H9 (cell line): ENCODE data around the gene SRSF11. TPM values are rescaled to one million over a fixed set of nuclear protein-coding genes. Genes with fewer than 3 reads are reported as not detected.

Source experiments
- DNase-seq: peaks from one replicate; pipeline ENCODE4 v3.0.0-alpha.2; 2017
- H2AFZ ChIP-seq: one replicate; pipeline ENCODE4 v1.6.1; 2013; ENCODE audit warnings: mild to moderate bottlenecking, low read length, control low read depth, moderate library complexity
- H2AK5ac ChIP-seq: 2 replicates; pipeline ENCODE4 v1.6.1; 2013; ENCODE audit warnings: low read length, control low read depth, mixed read lengths; ENCODE audit not compliant: insufficient read length
- H2BK120ac ChIP-seq: one replicate; pipeline ENCODE4 v1.6.1; 2013; ENCODE audit warnings: low read depth, mild to moderate bottlenecking, low read length, control low read depth, inconsistent platforms; ENCODE audit not compliant: poor library complexity, severe bottlenecking
- H2BK12ac ChIP-seq: 2 replicates; pipeline ENCODE4 v1.6.1; 2013; ENCODE audit warnings: low read length, control low read depth, mixed read lengths, low read depth; ENCODE audit not compliant: insufficient read length
- H2BK15ac ChIP-seq: 2 replicates; pipeline ENCODE4 v1.6.1; 2013; ENCODE audit warnings: low read depth, low read length, control low read depth
- H2BK20ac ChIP-seq: one replicate; pipeline ENCODE4 v1.6.1; 2013; ENCODE audit warnings: low read depth, mild to moderate bottlenecking, low read length, control low read depth, inconsistent platforms; ENCODE audit not compliant: poor library complexity, severe bottlenecking
- H2BK5ac ChIP-seq: 2 replicates; pipeline ENCODE4 v1.6.1; 2013; ENCODE audit warnings: low read length, control low read depth, mixed read lengths; ENCODE audit not compliant: insufficient read length
- H3K14ac ChIP-seq: 2 replicates; pipeline ENCODE4 v1.6.1; 2013; ENCODE audit warnings: low read length, control low read depth; ENCODE audit not compliant: insufficient read depth
- H3K18ac ChIP-seq: 2 replicates; pipeline ENCODE4 v1.6.1; 2013; ENCODE audit warnings: low read depth, mild to moderate bottlenecking, mixed read lengths, low read length, control low read depth; ENCODE audit not compliant: insufficient read length
- H3K23ac ChIP-seq: 2 replicates; pipeline ENCODE4 v1.6.1; 2013; ENCODE audit warnings: low read length, control low read depth, mixed read lengths, low read depth; ENCODE audit not compliant: insufficient read length
- H3K23me2 ChIP-seq: 2 replicates; pipeline ENCODE4 v1.6.1; 2013; ENCODE audit warnings: low read depth, mild to moderate bottlenecking, mixed read lengths, low read length, control low read depth; ENCODE audit not compliant: insufficient read length, poor library complexity, severe bottlenecking
- H3K27ac ChIP-seq: 2 replicates; pipeline ENCODE4 v1.5.1; 2013; ENCODE audit warnings: low read length, control low read depth, mixed read lengths, low read depth; ENCODE audit not compliant: insufficient read length
- H3K27me3 ChIP-seq: 2 replicates; pipeline ENCODE4 v1.6.1; 2013; ENCODE audit warnings: low read length, control low read depth, inconsistent platforms; ENCODE audit not compliant: insufficient read depth
- H3K4ac ChIP-seq: 2 replicates; pipeline ENCODE4 v1.6.1; 2013; ENCODE audit warnings: low read depth, mild to moderate bottlenecking, control low read depth, inconsistent platforms, low read length, moderate library complexity
- H3K4me1 ChIP-seq: 2 replicates; pipeline ENCODE4 v1.6.1; 2013; ENCODE audit warnings: low read length, control low read depth, inconsistent platforms; ENCODE audit not compliant: insufficient read depth
- H3K4me2 ChIP-seq: 2 replicates; pipeline ENCODE4 v1.6.1; 2013; ENCODE audit warnings: low read length, control low read depth, mixed read lengths; ENCODE audit not compliant: insufficient read length, insufficient read depth
- H3K56ac ChIP-seq: 2 replicates; pipeline ENCODE4 v1.6.1; 2013; ENCODE audit warnings: low read depth, mild to moderate bottlenecking, mixed read lengths, low read length, control low read depth; ENCODE audit not compliant: insufficient read length
- H3K79me1 ChIP-seq: 2 replicates; pipeline ENCODE4 v1.6.1; 2013; ENCODE audit warnings: low read depth, mild to moderate bottlenecking, moderate library complexity, low read length, control low read depth, inconsistent platforms; ENCODE audit not compliant: insufficient read depth, poor library complexity, severe bottlenecking
- H3K79me2 ChIP-seq: 2 replicates; pipeline ENCODE4 v1.6.1; 2013; ENCODE audit warnings: low read length, control low read depth, inconsistent platforms; ENCODE audit not compliant: insufficient read depth
- H3K9ac ChIP-seq: 2 replicates; pipeline ENCODE4 v1.6.1; 2013; ENCODE audit warnings: low read length, control low read depth, mixed read lengths; ENCODE audit not compliant: insufficient read length; ENCODE audit errors: extremely low read depth
- H3K9me3 ChIP-seq: one replicate; pipeline ENCODE4 v1.6.1; 2013; ENCODE audit warnings: low read depth, low read length, inconsistent platforms; ENCODE audit not compliant: control insufficient read depth
- H3T11ph ChIP-seq: one replicate; pipeline ENCODE4 v1.6.1; 2013; ENCODE audit warnings: mild to moderate bottlenecking, low read length, control low read depth, inconsistent platforms
- H4K20me1 ChIP-seq: one replicate; pipeline ENCODE4 v1.6.1; 2013; ENCODE audit not compliant: control insufficient read depth, insufficient read length, insufficient read depth
- H4K5ac ChIP-seq: 2 replicates; pipeline ENCODE4 v1.6.1; 2013; ENCODE audit warnings: low read depth, mild to moderate bottlenecking, mixed read lengths, low read length, control low read depth; ENCODE audit not compliant: insufficient read length
- H4K8ac ChIP-seq: replicated peaks from 2 replicates; pipeline ENCODE4 v1.6.1; 2013; ENCODE audit warnings: low read length, control low read depth, mixed read lengths, low read depth; ENCODE audit not compliant: insufficient read length
- H4K91ac ChIP-seq: 2 replicates; pipeline ENCODE4 v1.6.1; 2013; ENCODE audit warnings: low read depth, mild to moderate bottlenecking, moderate library complexity, mixed read lengths, low read length, control low read depth; ENCODE audit not compliant: insufficient read length
- H3K27ac Mint-ChIP-seq, 3 experiments: 2 replicates in 2 of 3; 3 replicates in 1 of 3; pipeline ENCODE4 v1.8.0; 2020 to 2021; ENCODE audit warnings: mixed read lengths in 3 of 3, mild to moderate bottlenecking in 1 of 3, moderate library complexity in 1 of 3
- H3K27me3 Mint-ChIP-seq: 2 replicates; pipeline ENCODE4 v1.8.0; 2021; ENCODE audit warnings: low read depth, mild to moderate bottlenecking, moderate library complexity, mixed read lengths
- H3K36me3 Mint-ChIP-seq, 3 experiments: 2 replicates in 2 of 3; 3 replicates in 1 of 3; pipeline ENCODE4 v1.8.0; 2020 to 2021; ENCODE audit warnings: low read depth in 3 of 3, mixed read lengths in 3 of 3; ENCODE audit not compliant: insufficient read depth in 1 of 3
- H3K4me1 Mint-ChIP-seq, 2 experiments: 2 replicates each; pipeline ENCODE4 v1.8.0; 2020; ENCODE audit warnings: mixed read lengths in 2 of 2
- H3K4me3 Mint-ChIP-seq, 2 experiments: 2 replicates in 1 of 2; 3 replicates in 1 of 2; pipeline ENCODE4 v1.8.0; 2020 to 2021; ENCODE audit warnings: mild to moderate bottlenecking in 2 of 2, mixed read lengths in 2 of 2, moderate library complexity in 1 of 2
- H3K9me3 Mint-ChIP-seq, 2 experiments: 2 replicates in 1 of 2; 3 replicates in 1 of 2; pipeline ENCODE4 v1.8.0; 2020; ENCODE audit warnings: mild to moderate bottlenecking in 2 of 2, mixed read lengths in 2 of 2, moderate library complexity in 1 of 2
- WGBS: extraction: QIAGEN DNeasy Blood & Tissue Kit; methylation state at CpG from one replicate; pipeline ENCODE4 v1.1.7; 2013; ENCODE audit warnings: missing lambda C conversion rate, low lambda C conversion rate, mixed read lengths; ENCODE audit not compliant: insufficient read length; ENCODE audit errors: extremely low coverage; 5-methylcytosine and 5-hydroxymethylcytosine counted together
- total RNA-seq: library from RNA; stranded (reverse); gene quantifications from 2 replicates; pipeline ENCODE4 v1.2.1, GENCODE V29; 2021
- TF ChIP-seq, protein P1 (sequence below): fragments of 200-600 bp; sonication (generic); conservative IDR thresholded peaks from 3 replicates; pipeline ENCODE4 v1.8.0; 2021; ENCODE audit warnings: antibody characterized with exemption, mild to moderate bottlenecking

SRSF11 gene
- total RNA-seq, 1 experiment from 2014 or later: 214 TPM

DNA sequence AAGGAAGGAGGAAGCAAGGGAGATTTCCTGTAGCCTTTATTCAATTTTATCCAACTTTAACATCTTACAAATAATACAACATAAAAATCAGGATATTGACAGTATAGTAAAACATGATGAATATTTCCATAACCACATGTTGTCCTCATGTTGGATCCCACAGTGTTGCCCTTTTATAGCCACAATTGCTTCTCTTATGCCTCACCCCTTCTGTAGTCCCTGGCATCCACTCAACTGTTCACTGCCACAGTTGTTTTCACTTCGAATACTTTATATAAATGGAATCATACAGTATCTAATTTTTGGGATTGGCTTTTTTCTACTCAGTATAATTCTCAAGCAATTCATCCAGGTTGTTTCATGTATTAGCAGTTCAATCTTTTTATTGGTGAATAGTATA lies 44.8 kb downstream of the SRSF11 start:
- H3K27me3 Mint-ChIP-seq: no peaks in the 10 kb centered on the region
- Histone ChIP-seq H2BK120ac (no peak overlapping the region), H2BK20ac (no peak overlapping the region), H3K18ac (no peak overlapping the region), H3K9me3 (no peaks in the 10 kb centered on the region), H3K23me2 (no peaks in the 10 kb centered on the region), H2AFZ (no peak overlapping the region), H2AK5ac (no peak overlapping the region), H4K91ac (no peak overlapping the region), H4K5ac (no peak overlapping the region), H3K14ac (no peak overlapping the region), H2BK15ac (no peak overlapping the region), H3K4ac (no peak overlapping the region), H3K4me1 (no peaks in the 10 kb centered on the region), H3K79me2 (no peaks in the 10 kb centered on the region), H3K23ac (no peak overlapping the region), H3T11ph (no peak overlapping the region), H3K4me2 (no peak overlapping the region), H3K9ac (no peak overlapping the region), H3K56ac (no peak overlapping the region), H2BK12ac (no peak overlapping the region), H3K27ac (no peak overlapping the region), H4K20me1 (no peaks in the 10 kb centered on the region), H2BK5ac (no peak overlapping the region), H3K79me1 (no peaks in the 10 kb centered on the region), H4K8ac (no peak overlapping the region), H3K27me3 (no peaks in the 10 kb centered on the region)
- no peak overlapping the region for H3K27ac Mint-ChIP-seq
- no peaks in the 10 kb centered on the region for H3K4me1 Mint-ChIP-seq
- TF ChIP-seq, protein P1, sequence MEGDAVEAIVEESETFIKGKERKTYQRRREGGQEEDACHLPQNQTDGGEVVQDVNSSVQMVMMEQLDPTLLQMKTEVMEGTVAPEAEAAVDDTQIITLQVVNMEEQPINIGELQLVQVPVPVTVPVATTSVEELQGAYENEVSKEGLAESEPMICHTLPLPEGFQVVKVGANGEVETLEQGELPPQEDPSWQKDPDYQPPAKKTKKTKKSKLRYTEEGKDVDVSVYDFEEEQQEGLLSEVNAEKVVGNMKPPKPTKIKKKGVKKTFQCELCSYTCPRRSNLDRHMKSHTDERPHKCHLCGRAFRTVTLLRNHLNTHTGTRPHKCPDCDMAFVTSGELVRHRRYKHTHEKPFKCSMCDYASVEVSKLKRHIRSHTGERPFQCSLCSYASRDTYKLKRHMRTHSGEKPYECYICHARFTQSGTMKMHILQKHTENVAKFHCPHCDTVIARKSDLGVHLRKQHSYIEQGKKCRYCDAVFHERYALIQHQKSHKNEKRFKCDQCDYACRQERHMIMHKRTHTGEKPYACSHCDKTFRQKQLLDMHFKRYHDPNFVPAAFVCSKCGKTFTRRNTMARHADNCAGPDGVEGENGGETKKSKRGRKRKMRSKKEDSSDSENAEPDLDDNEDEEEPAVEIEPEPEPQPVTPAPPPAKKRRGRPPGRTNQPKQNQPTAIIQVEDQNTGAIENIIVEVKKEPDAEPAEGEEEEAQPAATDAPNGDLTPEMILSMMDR: no peak
- no CpG with 5 or more reads among the region's 1 CpG for WGBS
- no peaks in the 10 kb centered on the region for H3K9me3 Mint-ChIP-seq
- no peak for DNase-seq
- H3K4me3 Mint-ChIP-seq: no peak overlapping the region
- peaks cover 6 to 29% (median 26%) of the 10 kb centered on the region in 3 experiments for H3K36me3 Mint-ChIP-seq
